HL-60/S4 (cell line): Measurements from ENCODE around the gene DPYSL3.

Experiments used
- in situ Hi-C: fragments of 300-500 bp; cut with MboI; formaldehyde crosslinking; loops from 2 replicates; pipeline ENCODE4 v1.14.3; 2022; ENCODE audit warnings: low sequenced_read_pairs

DPYSL3 gene

DNA sequence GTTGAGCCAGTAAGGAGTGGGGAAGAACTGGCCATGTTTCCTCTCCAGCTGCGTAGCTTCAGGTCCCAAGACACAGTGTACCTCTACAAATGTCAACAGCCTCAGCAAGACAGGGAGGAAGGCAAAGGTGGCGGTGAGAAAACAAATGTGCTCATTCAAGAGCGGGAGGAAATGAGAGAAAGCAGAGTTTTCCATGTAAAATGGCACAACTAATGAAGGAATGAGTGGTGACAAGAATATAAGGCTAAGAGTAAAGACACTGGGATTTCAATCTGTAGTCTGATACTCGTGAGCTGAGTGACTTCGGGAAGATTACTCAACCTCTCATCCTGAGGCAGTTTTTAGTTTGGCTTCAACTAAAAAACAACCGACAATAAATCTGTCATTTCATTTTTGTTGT is 67.6 kb downstream of the DPYSL3 start:
- in situ Hi-C loops: no loop called here

DNA sequence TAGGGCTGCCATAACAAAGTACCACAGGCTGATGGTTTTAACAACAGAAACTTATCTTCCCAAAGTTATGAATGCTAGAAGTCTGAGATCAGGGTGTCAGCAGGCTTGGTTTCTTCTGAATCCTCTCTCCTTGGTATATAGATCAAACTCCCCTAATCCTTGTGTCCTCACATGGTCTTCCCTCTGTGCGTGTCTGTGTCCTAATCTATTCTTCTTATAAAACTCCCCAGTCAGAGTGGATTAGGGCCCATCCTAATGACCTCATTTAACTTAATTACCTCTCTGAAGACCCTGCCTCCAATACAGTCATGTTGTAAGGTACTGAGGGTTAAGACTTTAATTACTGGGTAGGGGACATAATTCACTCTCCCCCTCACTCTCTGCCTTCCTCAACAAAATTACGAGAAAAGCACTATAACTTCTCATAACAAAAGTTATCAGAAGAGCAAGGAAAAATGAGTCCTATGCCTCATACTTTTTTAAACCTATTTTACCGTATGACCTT is 68.6 kb downstream of the DPYSL3 start:
- in situ Hi-C loops: no loop called here

DNA sequence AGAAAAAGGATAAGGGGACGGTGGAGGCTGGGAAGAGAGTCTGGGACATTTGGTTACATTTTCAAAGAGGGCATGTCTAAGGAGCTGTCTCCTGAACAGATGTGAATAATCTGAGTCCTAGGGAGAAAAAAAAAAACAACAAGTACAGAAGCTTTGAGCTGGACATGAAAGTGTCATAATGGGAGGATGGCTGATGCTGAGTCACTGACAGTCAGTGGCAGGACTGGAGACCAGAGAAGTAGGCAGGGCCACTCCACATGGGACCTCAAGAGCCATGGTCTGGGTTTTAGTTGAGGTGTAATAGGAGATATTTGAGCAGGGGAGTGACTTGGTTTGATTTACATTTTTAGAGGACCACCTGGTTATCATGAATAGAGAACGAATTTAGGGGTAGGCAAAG is 70.6 kb downstream of the DPYSL3 start:
- in situ Hi-C loops: no loop called here

DNA sequence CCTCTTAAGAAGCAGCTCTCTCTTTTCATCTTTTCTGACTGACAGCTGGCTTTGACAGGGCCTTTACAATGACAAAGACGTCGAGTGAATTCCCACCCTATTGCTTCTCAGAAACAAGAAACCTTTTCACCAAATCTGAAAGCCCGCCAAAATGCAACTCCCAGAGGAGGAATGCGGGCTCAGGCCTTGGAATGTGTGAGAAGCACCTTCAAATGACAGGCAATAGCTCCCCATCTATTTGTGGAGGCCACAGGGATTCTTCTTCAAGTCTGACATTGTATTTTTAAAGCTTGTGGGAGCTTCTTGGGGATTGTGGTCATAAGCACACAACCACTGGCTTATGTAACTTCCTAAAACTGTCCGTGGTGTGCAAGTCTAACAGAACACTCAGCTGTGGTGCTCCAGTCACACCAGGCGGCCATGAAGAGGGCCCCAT is 72.7 kb downstream of the DPYSL3 start:
- in situ Hi-C loops: no loop called here

DNA sequence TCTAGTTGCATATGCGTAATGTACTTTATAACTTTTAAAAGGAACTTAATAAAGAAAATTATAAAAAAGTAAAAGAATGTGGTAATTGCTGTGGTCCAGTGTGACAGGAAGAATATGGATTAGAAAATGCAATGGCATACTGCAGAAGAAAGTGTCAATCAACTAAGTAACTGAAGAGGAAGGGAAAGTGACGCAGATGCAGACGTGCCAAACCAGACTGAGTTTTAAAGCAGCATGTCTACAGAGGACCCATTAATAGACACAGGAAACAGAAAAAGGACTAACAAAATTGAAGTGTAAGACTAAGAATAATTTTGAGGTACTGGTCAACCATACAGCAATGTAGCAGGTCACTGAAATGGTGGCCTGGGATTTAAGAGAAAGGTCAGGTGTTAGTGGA is 73.3 kb downstream of the DPYSL3 start:
- in situ Hi-C loops: no loop called here

DNA sequence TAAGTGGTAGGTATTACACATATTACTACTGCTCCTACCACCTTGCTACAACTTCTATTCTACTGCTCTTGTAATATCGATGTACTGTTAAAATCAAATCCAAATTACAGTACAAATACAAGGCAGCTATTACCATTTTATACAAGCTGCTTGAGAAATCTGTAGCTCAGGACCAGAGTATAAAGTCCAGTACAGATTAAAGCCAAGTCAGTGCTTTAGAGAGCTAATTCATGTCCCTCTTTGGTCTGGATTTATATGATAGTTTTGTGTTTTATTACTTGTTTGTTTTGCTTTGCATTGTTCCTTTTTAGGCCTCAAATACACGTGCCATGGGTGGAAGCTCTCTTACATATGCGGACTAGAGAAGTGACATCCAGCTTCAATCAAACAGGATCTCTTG is 75.8 kb downstream of the DPYSL3 start:
- in situ Hi-C loops: no loop called here

DNA sequence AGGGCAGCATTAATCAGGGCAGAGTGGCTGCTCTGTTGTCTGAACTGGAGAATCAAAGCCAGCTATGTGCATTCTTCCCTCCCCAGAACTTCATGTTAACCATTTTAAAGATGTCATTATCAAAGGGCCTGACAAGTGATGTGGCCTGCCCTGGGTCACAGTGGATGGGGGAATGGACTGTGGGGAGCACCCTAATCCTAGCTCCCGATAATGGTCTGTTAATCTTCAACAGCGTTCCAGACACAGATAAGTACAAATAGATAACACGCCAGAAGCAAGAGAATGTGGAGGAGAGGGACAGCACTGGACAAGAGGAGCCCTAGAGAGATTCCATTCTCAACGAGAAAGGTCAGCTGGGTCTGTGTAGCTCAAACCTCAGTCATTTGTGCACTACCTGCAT is 77.5 kb downstream of the DPYSL3 start:
- in situ Hi-C loops: no loop called here

DNA sequence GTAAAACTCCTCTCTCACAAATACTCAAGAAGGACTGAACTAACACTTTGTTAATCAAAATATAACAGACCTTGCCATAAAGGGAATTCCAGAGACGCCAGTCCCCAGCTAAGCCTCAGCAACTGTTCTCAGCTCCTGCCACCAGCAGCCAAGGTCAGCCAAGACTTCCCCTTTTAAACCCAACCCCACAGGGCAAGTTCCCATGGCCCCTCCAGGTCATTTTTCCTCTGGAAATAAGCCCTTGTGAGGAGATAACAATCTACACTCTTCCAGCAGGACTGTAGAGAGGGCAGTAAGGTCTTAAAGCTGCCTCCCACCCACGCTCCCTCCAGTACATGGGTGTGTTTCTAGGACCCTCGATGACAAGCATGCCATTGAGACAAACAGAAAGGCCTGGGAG is 78.3 kb downstream of the DPYSL3 start:
- in situ Hi-C loops: no loop called here

DNA sequence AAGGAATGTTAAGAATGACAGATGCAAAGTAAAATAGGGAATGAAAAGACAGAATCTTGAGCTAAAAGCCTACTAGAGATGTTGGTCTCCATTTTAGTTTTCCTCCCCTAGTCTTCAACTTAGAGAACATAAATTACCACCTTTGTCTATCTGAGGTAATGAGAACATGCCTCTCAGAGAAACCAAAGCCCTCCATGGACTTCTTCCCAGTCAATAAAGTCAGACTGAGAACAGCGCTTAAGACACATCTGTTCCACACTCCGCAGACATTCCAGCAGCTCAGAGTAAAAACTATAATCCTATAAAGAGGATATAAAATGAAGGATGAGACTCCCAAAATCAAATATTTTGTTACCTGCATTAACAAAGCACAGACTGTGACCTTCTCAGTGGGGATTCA is 79.2 kb downstream of the DPYSL3 start:
- in situ Hi-C loops: no loop called here

DNA sequence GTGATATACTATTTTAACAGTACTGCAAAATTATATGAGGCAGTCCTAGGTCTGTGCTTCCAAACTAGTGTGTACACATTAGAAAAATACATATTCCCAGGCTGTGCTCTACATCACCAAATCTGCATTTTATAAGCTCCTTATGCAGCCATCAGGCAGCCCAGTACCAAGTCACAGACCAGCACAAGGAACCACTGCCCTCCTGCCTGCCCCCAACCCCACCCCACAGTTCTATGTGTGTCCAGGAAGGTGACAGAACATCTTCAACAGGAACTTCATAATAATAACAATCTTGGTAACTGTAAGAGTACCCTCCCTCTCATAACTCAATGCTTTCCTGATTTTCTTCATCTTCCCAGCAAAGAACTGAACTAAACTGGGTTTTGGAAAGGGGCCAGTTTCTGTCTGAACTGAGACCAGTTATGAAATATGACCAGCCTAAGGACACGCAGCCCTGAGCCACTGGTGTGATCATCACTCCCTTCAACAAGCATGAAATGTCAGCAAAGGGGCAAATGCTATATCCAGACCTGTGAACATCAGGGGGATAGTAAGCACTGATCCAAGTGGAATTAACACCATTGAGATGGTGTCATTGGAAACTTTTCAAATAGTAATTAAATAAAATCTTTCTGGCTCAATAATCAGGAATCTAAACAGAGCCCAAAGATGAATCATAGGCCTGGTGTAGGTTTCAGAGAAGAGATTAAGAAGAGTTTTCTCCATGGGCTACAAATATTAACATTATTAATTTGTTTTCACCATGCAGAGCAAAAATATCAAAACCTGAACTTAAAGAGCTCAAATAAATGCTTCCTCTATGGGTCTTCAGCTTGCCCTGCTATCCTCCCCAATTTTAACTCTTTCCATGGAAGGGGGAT is 82.1 kb downstream of the DPYSL3 start:
- in situ Hi-C loops: no loop called here

DNA sequence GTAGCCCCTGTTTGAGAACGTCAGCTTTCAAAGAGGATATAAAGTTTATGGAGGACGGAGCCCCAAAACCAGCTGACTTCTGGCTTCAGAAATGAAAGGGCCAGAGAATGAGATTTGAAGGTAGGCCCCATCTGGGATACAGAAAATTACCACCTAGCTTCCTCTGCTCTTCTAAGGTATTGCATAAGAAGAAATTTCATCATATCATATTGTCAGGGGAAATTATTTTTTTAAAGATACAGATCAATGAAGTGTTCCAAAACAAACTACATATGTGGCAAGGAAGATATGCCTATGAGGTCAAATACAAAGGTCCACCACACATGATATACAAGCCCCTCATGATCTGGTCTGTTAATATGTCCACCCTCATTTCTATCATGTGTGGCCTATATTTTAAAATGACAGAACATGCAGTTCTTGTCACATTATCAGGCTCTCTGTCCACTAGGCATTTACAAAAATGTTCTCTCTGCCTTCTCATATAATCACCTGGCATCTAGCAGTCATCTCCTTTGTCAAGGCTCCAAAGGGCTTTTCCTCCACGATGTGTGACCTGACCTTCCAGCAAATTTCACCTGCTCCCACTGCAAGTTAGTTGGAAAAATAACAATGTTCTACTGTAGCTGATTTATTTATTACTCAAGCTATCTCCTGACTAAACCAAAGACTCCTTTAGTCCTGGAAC is 83.1 kb downstream of the DPYSL3 start:
- in situ Hi-C loops: no loop called here

DNA sequence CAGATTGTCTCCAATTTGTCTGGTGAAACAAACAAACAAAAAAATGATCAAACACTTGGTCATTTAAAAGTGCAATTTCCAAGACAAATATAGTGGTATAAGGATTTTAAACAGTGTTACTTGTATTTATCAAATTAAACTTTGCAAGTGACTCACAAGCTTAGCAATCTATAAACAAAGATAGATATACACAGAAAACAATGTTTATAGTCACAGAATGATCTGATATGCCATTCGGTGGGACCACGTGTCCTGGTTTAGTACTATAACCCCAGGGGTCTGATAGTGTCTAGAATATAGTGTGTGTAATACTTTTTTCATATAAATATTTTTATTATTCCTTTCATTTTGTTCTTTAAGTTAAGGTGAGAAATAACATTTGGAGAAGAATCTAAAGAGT is 91.3 kb downstream of the DPYSL3 start:
- in situ Hi-C loops: no loop called here

DNA sequence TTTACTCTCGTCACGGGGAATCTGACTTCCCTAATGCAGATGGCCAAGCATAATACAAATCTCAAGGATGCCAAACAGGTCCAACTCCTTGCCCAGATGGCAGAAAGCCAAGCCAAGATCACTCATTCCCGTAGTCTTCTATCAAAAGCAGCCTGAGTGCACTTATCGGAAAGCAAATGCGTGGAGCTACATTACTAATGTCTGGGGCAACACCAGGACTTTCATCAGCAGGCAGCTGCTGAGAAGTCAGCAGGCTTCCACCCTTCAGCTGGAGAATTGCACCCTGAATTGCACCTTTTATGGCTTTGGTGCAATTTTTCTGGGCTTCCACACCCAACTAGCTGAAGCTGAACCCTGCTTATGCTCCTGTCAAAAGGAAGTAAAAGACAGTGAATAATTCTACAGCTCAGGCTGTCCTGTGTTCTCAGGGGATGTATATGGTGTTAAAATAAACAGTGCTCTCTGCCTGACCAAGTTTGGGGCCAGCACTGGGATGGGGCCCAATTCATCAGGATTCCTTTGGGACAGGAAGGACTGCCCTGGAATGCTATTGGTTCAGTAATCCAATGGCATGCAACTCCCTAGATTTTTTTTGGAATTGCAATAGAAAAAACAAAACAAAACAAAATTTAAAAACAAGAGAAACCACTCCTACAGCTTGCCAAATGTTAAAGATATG is 92.6 kb downstream of the DPYSL3 start:
- in situ Hi-C loops: no loop called here

DNA sequence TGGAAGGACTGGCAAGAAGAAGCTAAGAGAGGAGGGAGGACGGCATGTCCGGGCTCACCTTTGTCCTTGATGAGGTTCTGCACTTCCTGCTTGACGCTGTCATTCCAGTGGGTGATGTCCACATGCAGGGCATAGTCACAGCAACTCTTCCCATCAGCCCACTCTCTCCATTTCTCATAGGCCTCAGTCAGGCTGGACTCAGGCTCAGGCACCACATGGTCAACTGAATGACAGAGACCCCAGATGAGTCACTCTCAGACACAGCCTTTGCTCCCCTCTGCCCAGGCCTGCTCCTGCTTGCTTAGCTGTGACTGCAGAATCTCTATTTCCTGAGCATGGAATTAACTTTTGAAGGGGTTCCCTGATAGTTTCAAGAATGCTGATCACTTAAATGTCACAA is 94.2 kb downstream of the DPYSL3 start:
- in situ Hi-C loops: no loop called here

DNA sequence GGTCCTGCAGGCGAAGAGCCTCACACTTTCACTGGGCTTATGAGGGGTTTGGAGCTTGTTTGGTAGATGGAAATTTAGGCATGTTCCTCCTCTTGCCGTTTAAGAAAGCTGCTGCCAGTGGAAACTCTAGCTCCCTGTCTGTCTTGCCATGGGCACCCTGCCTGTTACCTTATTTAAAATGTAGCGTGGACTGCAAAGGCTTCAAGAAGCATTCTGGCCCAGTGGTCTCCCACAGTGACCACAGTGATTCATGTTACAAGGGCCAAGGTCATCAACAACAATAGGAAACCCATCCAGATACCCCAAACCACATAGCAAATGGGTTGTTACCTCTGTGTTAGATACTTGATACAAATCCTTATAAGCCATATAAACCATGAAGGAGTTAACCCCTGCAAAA is 96.6 kb downstream of the DPYSL3 start:
- in situ Hi-C loops: no loop called here

DNA sequence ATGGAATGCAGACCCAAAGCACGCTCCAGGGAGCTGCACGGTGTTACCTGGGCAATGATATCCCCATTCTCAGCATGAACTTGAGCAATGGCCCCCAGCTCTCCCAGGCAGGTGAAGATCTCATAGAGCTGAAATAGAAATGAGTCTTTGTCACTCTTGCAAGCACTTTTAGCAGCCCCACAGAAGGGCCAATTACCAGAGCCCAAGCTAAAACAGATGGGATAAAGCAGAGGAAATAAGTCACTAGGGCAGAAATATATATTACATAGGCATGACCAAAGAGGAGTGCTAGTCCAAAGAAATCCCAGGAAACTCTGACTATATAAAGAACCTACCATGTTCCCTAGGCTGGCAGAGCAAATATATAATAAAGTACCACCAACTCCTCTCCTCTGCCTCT is 97.3 kb downstream of the DPYSL3 start:
- in situ Hi-C loops: no loop called here

DNA sequence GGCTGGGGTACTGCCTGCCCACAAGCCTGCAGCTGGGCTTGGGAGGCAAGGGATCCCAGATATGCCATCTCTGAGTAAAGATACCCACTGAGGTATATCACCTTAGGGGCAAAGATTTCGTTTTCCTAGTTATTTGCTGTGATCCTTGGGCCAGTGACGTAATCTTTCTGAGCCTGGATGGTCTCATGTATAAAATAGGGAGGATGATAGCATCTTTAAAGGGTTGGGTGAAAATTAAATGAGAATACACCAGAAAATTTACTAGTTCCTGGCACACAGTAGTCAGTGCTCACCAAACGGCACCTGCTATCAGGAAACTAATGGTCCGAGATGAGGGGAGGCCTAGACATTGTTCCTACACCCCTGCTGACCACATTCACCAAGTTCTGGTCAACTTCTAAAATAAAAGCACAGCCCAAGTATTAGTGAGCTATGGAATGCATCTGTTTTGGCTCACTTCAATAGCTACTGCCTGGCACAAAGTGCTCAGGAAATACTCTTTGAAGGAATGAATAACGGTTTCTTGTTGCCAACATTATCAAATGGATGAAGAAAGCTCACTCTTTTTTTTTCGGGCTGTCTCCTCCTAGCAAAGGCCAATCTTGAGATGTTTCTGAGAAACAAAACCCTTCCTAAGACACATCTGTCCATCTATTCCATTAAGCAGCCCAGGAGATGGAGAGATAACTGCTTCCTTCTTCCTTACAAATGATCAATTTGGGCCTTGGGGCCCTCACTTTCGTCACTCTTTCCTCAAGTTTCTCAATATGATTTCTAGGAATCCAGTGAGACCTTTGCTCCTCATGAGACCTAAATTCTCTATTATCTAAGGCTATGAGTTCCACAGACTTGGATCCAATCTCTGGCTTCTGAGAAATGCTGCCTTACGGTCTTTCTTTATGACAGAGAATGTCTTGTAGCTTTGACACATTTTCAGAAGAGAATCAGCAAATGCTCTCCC is 98.2 kb downstream of the DPYSL3 start:
- in situ Hi-C loops: no loop called here

DNA sequence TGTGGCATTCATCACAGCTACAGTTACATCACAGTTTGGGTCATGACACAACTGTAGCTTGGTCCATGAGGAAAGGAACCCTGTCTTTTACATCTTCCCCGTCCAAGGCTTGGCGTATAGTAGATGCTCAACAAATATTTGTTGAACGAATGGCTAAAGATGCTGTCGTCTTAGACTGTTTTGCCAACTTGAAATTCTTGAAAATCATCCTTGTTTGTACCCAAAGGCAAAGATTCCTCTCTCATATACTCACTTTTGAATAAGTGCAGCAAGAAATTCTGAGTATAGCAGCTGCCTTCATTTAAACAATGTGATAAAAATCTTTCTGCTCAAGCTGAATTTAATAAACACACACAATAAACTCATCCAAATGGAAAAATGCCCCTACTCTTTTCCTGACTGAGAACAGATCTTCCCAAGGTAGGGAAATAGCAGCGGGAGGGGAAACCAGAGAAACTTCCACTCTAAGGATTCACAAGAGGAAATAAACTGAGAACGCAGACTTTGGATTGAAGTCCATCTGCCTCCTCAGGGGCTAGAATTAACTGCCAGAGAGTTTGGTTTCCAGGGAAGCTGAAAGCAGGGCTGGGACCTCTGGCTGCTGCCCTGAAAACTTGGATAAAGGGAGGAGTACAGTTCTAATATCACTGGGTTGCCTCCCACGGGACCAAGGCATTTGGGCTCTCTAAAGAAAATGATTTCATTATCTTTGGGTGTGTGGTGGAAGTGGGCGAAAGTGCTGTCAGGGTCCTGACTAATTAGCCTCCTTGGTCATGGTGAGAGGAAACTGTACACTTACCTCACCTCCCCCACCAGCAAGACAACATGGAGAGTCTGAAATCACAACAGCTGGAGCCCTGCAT is 99.1 kb downstream of the DPYSL3 start:
- in situ Hi-C loops: no loop called here

DNA sequence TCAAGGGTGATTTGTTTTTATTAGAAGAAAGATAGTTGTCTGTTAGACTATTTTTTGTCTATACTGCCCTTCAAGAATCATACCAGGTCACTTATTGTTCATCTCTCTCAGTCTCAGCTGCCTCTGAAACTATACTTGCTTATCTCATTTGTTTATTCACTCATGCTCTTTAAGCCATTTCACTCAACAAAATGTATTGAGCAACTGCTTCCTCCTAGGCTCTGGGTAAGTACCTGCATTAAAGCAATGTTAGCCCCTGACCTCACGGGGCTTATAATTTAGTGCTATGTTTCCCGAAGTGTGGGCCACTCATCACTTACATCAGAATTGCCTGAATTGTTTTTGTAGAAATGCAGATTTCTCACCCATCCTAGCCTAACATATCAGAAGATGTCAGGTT is 100.9 kb downstream of the DPYSL3 start:
- in situ Hi-C loops: no loop called here
